ENCODE data around the gene SLC19A1.

The SLC19A1 gene

GRCh38 chr21:45542242-45542666 is at the start of gene SLC19A1:
SLC19A1 (minus strand) TSS chr21:45542440; CDS start chr21:45537959, 4,481 bp downstream.
- no peak for DNase-seq (ENCODE audit: low read depth)

DNA sequence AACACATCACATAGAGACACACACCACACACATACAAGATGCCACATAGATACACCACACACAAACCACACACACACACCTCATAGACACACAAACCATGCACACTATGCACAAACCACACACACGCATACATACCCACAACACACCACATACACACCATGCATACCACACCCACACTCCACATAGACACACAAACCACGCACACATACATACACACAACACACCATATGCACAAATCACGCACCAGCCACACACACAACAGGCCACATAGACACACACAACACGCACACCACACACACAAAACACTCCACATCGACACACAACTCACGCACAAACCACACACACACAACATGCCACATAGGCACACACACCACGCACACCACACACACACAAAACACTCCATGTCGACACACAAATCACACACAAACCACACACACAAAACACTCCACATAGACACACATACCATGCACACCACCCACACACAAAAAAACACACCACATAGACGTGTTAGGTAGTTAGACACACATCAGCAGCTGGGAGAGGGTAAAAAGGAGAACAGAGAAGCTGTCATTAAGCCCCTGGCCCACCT is 49.5 kb upstream of the SLC19A1 start:
- no peak for DNase-seq (ENCODE audit: low read depth)

DNA sequence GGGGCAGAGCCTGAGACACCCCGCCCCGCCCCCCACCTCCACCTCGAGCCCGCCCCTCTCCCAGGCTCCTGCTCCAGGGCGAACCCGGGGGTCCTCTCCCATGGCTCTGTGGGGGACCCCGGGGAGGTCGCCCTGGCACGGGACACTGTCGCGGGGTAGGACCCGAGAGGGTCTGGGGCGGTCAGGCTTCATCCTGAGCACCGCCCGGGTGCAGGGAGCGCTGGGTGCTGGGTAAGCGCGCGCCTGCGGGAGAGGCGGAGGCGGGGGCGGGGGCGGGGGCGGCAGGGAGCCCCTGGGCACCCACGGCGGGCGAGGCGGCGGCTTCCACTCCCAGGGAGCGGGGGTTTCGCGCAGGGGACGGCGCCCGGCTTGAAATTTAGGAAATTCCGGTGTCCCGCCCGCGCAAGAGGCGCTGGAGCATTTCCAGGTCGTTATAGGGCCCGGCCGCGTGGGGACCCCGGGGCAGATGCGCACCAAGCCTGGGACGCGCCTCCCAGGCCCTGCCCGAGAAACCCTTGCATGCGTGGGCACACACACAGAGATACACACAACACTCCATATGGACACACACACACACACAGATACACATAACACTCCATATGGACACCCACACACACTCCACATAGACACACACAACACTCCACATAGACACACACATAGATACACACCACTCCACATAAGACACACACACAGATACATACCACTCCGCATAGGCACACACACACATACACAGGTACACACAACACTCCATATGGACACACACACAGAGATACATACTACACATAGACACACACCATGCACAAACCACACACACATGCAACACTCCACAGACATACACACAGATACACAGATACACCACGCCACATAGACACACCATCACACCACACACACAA is 48.7 kb upstream of the SLC19A1 start:
- no peak for DNase-seq (ENCODE audit: low read depth)

DNA sequence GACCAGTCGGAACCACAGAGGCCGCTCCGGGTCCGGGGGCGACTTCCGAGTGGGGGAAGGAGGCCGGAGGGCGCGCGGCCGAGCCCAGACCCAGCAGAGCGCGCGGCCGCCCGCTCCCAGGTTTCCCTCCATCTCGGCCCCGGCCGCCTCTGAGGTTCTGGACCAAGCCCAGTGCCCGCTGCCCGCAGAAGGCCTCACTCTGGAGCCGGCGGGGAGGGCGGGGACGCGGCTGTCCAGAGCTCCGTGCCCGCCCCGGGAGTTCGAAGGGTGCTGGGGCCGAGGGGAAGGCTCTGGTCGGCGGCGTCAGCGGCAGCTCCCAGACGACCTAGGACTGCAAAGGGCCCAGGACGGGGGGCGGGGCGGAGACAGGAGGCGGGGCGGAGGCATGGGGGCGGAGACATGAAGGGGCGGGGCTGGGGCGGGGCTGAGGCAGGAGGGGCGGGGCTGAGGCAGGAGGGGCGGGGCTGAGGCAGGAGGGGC is 48.0 kb upstream of the SLC19A1 start:
- no peak for DNase-seq (ENCODE audit: low read depth)

GRCh38 chr21:45589686-45590245 is 47.5 kb upstream of the SLC19A1 start:
- no peak for DNase-seq (ENCODE audit: low read depth)

DNA sequence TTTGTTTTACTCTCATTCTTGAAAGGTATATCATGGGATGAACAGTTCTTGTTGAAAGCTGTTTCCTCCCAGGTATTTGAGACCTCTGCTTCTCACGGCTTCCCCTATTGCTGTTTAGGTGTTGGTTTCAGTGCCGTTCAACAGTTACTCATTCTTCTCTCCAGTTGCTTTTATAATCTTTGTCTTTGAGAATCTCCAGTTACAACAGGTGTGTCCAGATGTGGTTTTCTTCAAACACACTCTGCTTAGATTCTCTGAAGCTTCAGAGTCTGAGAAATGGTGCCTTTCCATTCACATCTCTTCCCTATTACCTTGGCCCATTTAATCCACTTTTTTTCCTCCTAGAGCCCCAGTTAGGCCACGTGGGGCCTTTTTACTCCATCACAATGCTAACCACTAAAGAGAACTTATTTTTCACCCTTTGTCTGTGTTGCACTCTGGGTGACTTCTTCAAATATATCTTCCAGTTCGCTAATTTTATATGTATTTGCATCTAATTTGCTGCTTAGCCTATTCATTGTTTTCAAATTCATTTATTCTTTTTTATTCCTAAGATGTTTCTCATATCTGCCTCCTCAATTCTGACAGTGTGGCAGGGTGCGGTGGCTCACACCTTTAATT is 46.7 kb upstream of the SLC19A1 start:
- no peak for DNase-seq (ENCODE audit: low read depth)

GRCh38 chr21:45588086-45588825 is 46.0 kb upstream of the SLC19A1 start:
- no peak for DNase-seq (ENCODE audit: low read depth)

DNA sequence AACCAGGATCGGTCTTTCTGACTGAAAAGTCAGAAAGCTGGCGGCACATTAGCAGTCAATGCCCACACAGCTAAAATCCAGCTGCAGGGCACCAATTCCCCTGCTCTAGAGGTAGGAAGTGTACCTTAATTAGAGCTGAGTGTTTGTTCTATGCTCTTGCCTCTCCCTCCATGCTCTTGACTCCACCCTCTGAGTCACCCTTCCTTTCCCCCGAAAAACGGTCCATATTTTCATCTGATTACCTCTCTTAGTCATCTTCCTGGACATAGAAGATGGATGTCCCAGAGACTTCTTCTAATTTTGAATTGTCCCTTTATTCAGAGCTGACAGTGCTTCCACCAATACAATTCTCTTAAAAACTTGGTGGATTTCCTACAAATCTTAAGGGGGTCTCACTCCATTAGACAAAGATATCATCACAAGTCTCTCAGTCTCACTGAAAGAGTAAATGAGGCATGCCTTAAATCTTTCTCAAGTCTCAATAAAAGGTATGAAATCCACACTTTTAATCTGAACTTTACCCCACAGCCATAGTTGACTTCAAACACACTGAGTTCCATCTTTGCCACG is 44.1 kb upstream of the SLC19A1 start:
- no peak for DNase-seq (ENCODE audit: low read depth)

GRCh38 chr21:45584786-45585185 is 42.5 kb upstream of the SLC19A1 start:
- no peak for DNase-seq (ENCODE audit: low read depth)

DNA sequence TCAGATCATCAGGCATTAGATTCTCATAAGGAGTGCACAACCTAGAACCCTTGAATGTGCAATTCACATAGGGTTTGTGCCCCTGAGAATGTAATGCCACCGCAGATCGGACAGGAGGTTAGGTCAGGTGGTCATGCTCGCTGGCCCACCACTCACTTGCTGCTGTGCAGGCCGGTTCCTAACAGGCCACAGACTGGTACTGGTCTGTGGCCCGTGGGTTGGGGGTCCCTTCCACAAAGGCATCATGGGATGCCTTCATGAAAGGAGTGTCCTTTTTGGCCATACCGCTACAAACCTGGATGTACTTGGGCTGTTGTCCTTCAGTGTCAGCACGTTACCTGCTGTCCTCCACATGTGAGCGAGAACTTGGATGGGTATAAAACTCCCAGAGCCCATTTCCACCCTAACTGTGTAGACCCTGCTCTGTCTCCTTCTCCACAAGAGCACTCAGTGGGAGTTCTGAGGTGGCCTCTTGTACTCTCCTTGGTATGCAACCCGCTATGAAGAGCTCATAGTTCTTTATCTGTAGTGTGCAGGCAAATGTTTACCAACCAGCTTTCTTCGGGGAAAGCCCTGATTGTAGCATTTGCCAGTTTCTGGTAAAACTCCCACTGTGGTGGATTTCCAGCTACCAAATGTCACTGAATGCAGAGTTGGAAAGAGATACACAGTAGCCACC is 41.7 kb upstream of the SLC19A1 start:
- no peak for DNase-seq (ENCODE audit: low read depth)

DNA sequence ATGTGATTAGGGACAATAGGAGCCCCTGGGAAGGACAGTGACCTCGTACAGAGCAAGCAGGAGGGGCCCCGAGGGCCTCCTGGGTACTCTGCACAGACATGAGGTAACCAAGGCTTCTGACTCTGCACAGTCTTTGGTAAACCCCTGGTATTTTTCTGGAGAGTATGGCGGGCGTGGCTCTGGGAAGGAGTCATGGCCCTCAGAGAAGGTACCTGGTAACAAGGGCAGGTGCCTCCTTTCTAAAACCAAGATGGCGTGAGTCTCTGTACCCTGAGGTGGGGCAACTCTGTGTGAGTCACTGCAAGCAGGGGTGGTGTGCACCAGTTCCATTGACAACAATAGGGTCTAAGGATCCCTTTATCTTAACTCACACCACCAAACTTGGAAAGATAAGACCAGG is 39.9 kb upstream of the SLC19A1 start:
- DNase-seq (ENCODE audit: low read depth): no peak

DNA sequence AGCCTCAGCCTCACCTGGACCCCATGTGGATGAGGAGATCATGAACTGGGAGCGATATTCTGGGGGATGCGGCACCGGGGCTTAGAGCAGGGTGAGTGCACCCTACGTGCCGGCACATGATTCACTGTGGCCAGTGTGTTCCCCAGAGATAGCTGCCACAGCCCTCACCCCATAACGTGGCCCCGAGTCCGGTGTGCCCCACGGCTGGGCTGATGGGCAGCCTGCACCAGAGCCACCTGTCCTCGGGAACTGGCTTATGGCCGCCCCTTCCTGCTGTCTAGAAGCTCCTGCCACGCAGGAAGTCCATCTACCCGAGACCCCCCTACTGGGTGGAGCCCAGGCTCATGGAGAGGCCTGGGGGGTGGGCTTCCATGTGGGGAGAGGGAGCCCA is 39.1 kb upstream of the SLC19A1 start:
- DNase-seq (ENCODE audit: low read depth): no peak

DNA sequence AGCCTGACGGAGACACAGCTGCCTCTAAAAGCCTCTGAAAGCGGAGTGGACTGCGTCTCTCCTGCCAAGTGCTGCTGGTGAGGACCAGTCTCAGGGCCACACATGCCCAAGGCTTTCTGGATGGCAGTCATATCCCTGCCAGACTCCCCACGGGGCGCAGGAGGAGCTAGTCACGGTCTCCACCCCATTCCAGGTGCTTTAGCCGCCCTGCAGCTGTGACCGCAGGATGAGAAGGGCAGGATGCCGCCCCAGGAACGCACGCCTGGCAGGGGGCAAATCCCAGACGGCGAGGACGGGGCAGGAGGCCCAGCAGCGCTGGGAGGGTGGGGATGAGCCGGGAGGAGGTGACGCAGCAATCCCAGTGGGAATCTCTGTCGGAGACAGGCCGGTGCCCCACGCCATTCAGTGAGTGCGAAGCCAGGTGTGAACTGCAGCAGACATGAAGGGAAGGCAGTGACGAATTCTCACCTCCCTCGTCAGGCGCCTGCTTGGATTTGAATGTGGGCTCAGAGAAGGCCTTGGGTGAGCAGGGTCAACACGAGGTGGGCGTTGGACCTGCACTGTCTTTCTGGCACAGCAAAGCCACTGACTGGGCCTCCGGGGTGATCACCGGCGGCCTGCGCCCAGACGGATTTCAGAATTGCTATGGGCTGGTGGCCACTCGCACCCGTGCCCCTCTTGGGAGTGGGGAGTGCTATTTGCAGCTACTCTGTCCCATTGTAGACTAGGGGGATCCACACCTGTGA is 38.5 kb upstream of the SLC19A1 start:
- DNase-seq (ENCODE audit: low read depth): no peak

GRCh38 chr21:45580181-45580575 is 37.9 kb upstream of the SLC19A1 start:
- no peak for DNase-seq (ENCODE audit: low read depth)

GRCh38 chr21:45579383-45580180 is 37.3 kb upstream of the SLC19A1 start:
- no peak for DNase-seq (ENCODE audit: low read depth)

DNA sequence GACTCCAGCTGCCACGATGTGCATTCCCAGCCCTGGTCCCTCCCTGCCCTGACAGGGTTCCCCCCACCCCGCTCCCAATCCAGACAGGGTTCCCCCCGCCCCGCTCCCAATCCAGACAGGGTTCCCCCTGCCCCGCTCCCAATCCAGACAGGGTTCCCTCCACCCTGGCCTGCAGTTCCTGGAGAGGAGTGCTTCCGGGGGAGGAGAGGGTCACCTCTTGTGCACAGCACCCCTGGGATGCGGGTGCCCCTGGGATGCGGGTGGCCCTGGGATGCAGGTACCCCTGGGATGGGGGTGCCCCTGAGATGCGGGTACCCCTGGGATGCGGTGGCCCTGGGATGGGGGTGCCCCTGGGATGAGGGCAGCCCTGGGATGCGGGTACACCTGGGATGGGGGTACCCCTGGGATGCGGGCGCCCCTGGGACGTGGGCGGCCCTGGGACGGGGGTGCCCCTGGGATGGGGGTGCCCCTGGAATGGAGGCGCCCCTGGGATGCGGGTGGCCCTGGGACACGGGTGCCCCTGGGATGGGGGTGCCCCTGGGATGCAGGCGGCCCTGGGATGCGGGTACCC is 36.7 kb upstream of the SLC19A1 start:
- no peak for DNase-seq (ENCODE audit: low read depth)

GRCh38 chr21:45578176-45578801 is 36.0 kb upstream of the SLC19A1 start:
- DNase-seq (ENCODE audit: low read depth): no peak

- DNase-seq (ENCODE audit: low read depth): no peak
Observed at GRCh38 chr21:45577801-45578175, 35.5 kb upstream of the SLC19A1 start.
